HL-60/S4 treated with retinoic acid at 250 ng/mL for 4 days and 3 days (cell line): ENCODE data around the gene ZMIZ2.
"Not testable (repeated sequence)": the region's sequence is repeated elsewhere in the genome, so short reads cannot be mapped to it uniquely, and the experiment has no call there.

Experiments used
- in situ Hi-C: fragments of 300-500 bp; cut with MboI; formaldehyde crosslinking; loops from 2 replicates; pipeline ENCODE4 v1.7.0; 2022; ENCODE audit warnings: low sequenced_read_pairs

Gene ZMIZ2

DNA sequence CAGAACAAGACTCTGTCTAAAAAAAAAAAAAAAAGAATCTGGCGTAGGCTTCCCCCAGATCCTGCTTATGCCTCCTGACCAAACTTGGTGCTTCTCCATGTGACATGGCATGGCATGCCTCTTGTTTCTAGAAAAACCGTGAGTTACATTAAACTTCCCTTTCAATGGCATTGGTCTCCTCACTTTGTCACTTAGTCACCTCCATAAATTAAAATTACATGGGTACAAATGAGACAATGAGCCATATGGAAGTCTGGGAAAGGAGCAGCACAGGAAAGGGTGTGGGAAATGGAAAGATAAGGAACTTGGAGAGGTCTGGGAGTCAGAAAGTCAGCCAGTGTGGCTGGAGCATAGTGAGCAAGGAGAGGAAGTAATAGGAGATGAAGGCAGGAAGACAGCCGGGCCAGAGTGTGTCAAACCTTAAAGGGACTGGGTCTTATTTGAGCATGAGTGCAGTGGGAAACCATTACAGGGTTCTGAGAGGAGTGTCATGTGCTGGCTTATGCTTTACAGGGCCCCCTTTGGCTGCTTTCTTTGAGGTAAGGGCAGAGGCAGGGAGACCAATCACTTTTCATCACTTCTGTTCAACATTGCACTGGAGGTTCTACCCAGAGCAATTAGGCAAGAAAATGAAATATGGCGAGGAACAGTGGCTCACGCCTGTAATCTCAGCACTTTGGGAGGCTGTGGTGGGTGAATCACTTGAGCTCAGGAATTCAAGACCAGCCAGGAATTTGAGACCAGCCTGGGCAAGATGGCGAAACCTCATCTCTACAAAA is 21.3 kb upstream of the ZMIZ2 start:
- in situ Hi-C loops = no loop called here

- in situ Hi-C loops = no loop called here
These were observed 20.7 kb upstream of the ZMIZ2 start for GRCh38 chr7:44727937-44728262.

DNA sequence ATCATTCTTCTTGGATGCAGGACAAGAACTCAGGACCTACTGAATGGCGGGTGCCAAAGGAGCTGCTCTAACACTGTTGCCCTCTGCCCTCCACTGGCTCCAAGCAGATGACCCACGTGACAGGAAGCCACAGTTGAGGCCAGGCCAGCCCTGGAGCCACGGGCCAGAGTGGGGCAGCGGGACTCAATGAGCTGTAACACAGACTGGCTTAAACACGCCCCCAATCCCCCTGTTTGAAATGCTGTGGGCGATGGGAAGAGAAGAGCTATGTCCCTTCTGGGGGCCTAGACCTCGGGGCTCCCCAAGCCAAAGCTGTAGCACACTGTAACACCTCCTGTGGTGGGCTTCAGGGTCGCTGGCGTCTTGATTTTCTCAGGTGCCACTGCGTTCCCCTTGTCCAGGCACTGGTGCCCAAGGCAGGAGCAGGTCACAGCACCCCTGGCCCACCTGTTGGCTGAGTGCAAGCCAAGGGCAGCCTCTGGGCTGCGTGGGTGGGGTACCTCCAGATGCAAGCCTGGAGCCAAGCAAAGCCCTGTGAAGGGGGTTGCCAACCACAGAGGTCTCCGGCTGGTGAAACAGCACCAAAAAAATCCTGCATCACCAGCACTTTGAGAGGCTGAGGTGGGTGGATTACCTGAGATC is 18.6 kb upstream of the ZMIZ2 start:
- in situ Hi-C loops = no loop called here

DNA sequence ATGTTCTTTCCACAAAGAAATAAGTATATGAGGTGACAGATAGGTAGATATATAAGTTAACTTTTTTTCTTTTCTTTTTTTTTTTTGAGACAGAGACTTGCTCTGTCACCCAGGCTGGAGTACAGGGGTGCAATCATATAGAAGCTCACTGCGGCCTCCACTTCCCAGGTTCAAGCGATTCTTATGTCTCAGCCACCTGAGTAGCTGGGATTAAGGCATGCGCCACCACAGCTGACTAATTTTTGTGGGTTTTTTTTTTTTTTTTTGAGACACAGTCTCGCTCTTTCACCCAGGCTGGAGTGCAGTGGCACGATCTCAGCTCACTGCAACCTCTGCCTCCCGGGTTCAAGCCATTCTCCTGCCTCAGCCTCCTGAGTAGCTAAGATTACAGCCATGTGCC is 15.7 kb upstream of the ZMIZ2 start:
- in situ Hi-C loops = not testable (repeated sequence)

GRCh38 chr7:44733708-44734481 is 14.8 kb upstream of the ZMIZ2 start:
- in situ Hi-C loops = no loop called here

DNA sequence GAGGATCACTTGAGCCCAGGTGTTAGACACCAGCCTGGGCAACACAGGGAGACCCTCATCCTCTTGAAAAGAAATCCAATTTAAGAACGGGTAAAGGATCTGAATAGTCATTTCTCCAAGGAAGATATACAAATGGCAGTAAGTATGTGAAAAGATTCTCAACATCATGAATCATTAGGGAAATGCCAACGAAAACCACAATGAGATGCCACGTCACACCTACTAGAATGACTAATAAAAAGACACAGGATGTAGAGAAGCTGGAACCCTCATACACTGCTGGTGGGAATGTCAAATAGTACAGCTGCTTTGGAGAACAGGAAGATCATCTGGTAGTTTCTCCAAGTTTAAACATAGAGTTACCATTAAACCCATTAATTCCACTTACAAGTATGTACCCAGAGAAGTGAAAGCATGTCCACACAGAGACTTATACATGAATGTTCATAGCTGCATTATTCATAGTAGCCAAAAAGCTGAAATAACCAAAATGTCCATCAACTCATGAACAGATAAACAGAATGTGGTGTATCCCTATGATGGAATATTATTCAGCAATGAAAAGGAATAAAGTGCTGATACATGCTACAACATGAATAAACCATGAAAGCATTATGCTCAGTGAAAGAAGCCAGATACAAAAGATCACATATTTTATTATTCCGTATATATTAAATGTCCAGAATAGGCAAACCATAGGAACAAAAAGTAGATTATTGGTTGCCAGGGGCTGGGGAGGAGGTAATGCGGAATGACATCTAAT is 13.1 kb upstream of the ZMIZ2 start:
- in situ Hi-C loops = no loop called here

DNA sequence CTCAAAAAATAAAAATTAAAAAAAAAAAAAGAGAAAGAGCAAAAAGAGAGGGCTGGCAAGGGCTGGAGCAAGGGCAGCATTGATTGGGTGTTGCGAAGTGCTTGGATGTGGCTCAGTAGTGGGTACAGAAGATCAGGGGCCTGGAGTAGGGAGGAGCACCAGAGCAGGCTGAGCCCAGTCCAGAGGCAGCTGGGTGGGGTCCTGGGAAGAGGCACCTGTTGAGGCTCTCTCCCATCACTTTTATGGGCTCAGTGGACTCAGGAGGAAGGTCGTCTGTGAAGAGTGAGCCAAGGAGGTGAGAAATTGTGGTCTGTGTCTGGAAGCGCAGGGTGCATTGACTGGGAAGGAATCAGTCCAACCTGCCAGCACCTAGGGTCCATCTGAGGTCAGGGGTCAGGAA is 11.8 kb upstream of the ZMIZ2 start:
- in situ Hi-C loops = no loop called here

GRCh38 chr7:44738051-44738723 is 10.5 kb upstream of the ZMIZ2 start:
- in situ Hi-C loops = no loop called here

GRCh38 chr7:44738876-44739665 is 9.6 kb upstream of the ZMIZ2 start:
- in situ Hi-C loops = no loop called here

DNA sequence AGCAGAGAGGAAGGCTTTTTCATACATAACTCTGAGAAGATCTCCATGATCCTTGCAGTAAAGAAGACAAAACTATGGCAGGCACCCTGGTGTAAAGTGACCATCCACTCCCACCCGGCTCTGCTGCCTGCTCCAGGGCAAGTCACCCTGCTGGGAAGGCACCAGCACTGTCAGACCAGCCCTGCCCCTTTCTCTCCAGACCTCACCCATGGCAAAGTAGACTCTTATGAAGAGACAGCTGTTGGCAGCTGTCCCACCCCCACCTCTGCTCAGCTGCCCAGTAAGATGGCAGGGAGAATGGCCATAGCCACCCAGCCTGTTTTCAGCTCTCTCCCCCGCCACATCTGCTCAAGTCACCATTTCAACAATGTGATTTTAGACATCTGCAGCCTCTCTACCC is 8.6 kb upstream of the ZMIZ2 start:
- in situ Hi-C loops = no loop called here

- in situ Hi-C loops = no loop called here
These were observed 4.9 kb upstream of the ZMIZ2 start for GRCh38 chr7:44743750-44744149.

DNA sequence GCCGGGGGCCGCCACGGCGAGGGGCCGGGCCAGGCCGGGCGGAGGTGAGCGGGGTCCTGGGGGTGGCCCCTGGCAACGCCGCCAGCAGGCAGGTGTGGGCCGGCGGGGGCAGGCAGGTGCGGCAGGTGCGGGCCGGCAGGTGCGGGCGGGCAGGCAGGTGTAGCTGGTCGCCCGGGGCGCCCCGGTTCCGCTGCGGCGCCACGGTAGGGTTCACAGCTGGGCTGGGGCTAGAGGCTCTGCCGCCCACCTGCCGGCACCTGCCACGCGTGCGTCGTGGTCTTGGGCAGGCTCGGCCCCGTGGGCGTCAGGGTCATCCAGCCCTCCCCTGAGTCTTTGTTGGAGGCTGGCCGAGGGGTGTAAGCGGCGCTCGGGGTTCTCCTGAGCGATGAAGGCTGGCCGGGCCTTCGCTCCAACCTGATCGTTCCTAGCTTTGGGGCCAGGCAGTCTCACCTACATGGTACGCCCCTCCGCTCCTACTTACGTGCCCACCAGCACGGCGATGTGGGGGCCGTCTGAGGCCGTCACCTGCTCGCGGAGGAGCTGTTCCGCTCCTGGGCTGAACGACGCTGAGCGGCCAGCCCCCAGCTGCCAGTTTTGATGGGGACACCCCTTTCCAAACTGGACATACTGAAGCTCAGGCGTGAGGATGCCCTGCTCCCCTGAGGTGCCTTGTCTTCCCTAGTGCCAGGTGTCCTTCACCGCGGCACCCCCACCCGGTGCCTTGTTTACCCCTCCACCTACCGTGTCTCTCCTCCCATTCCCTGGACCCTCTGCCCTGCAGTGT is 493 bp downstream of the ZMIZ2 start:
- in situ Hi-C loops = no loop called here

- in situ Hi-C loops = no loop called here
These were observed 1.3 kb downstream of the ZMIZ2 start for GRCh38 chr7:44749992-44750391.

DNA sequence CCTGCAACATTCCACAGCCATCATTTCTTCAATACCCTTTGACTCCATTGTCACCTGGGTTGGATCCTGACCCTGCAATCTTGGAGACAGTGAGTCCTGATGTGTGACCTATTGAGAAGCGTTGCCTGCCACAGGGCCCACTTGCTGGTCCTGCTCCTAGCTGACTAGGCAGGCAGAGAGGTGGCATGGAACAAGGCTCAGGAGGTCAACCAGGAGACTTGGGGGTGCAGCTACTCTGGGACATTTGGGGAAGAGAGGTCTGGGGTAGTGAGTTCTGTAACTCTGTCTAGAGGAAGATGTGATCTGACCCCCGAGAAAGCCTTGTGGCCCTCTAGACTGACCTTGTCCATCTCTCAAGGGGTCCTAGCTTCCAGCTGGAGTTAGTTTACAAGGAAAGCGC is 1.8 kb downstream of the ZMIZ2 start:
- in situ Hi-C loops = no loop called here

DNA sequence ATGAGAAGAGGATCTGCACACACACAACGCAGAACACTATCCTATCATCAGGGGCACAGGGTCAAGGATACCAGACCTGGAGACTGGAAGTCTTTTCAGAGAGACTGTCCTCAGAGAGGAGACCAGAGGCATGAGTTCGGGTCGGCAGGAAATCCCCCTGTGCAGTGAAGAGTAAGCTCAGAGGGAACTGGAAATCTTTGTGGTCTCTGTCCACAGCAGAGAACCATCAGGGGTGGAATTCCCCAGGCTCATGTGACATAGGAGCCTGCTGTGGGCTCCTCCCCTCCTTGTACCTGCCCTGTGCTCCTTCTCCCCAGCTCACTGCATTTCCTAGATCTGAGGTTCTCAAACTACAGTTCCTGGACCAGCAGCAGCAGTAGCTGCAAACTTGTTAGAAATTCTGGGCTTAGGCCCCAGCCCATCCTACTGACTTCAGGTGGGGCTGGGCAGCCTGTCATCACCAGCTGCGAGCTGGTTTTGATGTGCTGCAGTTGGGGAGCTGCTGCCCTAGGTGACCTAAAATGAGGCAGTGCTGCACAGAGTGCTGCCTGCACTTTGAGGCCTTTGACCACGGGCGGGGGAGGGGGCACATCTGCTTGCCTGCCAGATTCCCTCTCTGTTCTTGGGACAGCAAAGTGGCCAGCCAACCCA is 2.4 kb downstream of the ZMIZ2 start:
- in situ Hi-C loops = no loop called here

GRCh38 chr7:44752822-44753221 is 4.2 kb downstream of the ZMIZ2 start:
- in situ Hi-C loops = no loop called here

- in situ Hi-C loops = no loop called here
These were observed 6.4 kb downstream of the ZMIZ2 start for GRCh38 chr7:44754802-44755697.
